GM23338 (cell line): Measurements from ENCODE around the gene HSFX1. TPM values are rescaled to one million over a fixed set of nuclear protein-coding genes. Genes with fewer than 3 reads are reported as not detected.
A peak's percentile ranks its signal among the peaks of the same experiment; 100 is the strongest.

Source experiments
- ATAC-seq: fragments of 200-7000 bp; cut with Tn5 transposase; 3 replicates; pipeline ENCODE4 v1.9.1; 2020
- DNase-seq: peaks from one replicate; pipeline ENCODE4 v3.0.0-alpha.2; 2015; ENCODE audit warnings: low spot score
- H2AFZ ChIP-seq: fragments of 200-600 bp; sonication (generic); 2 replicates; pipeline ENCODE4 v1.8.0; 2016; ENCODE audit warnings: antibody characterized with exemption, mild to moderate bottlenecking, moderate library complexity
- H3F3A ChIP-seq: fragments of 200-600 bp; sonication (generic); replicated peaks from 2 replicates; pipeline ENCODE4 v1.8.0; 2017; ENCODE audit warnings: antibody characterized with exemption, mixed run types, low read depth
- H3K27ac ChIP-seq: fragments of 200-600 bp; sonication (generic); 2 replicates; pipeline ENCODE4 v1.6.1; 2016; ENCODE audit warnings: low read depth
- H3K27me3 ChIP-seq: fragments of 200-600 bp; sonication (generic); 2 replicates; pipeline ENCODE4 v1.8.0; 2016; ENCODE audit warnings: mild to moderate bottlenecking, mixed run types, moderate library complexity; ENCODE audit not compliant: insufficient read depth
- H3K36me3 ChIP-seq: fragments of 200-600 bp; sonication (generic); 2 replicates; pipeline ENCODE4 v1.8.0; 2016; ENCODE audit warnings: mild to moderate bottlenecking; ENCODE audit not compliant: insufficient read depth
- H3K4me1 ChIP-seq: fragments of 200-600 bp; sonication (generic); 2 replicates; pipeline ENCODE4 v1.8.0; 2016; ENCODE audit warnings: mild to moderate bottlenecking, moderate library complexity; ENCODE audit not compliant: insufficient read depth
- H3K4me2 ChIP-seq: fragments of 200-600 bp; sonication (generic); 2 replicates; pipeline ENCODE4 v1.7.1; 2017; ENCODE audit warnings: mixed run types
- H3K4me3 ChIP-seq: fragments of 200-600 bp; sonication (generic); 2 replicates; pipeline ENCODE4 v1.6.1; 2016; ENCODE audit warnings: mixed run types
- H3K79me2 ChIP-seq: fragments of 200-600 bp; sonication (generic); replicated peaks from 2 replicates; pipeline ENCODE4 v1.8.0; 2017; ENCODE audit warnings: mild to moderate bottlenecking; ENCODE audit not compliant: insufficient read depth
- H3K9me2 ChIP-seq: fragments of 200-600 bp; sonication (generic); 2 replicates; pipeline ENCODE4 v1.8.0; 2017; ENCODE audit not compliant: insufficient read depth
- H4K20me1 ChIP-seq: fragments of 200-600 bp; sonication (generic); replicated peaks from 2 replicates; pipeline ENCODE4 v1.8.0; 2017; ENCODE audit warnings: mild to moderate bottlenecking; ENCODE audit not compliant: insufficient read depth
- H3K27ac Mint-ChIP-seq: 2 replicates; pipeline ENCODE4 v1.8.0; 2020; ENCODE audit warnings: inconsistent platforms, mild to moderate bottlenecking, moderate library complexity, mixed read lengths
- H3K27me3 Mint-ChIP-seq: 3 replicates; pipeline ENCODE4 v1.8.0; 2022; ENCODE audit warnings: low read depth, mild to moderate bottlenecking, moderate library complexity, mixed read lengths, inconsistent platforms; ENCODE audit not compliant: insufficient read depth, poor library complexity
- H3K36me3 Mint-ChIP-seq: 3 replicates; pipeline ENCODE4 v1.8.0; 2021; ENCODE audit warnings: low read depth, mild to moderate bottlenecking, inconsistent platforms, moderate library complexity, mixed read lengths
- H3K4me1 Mint-ChIP-seq: 3 replicates; pipeline ENCODE4 v1.8.0; 2020; ENCODE audit warnings: mild to moderate bottlenecking, inconsistent platforms, mixed read lengths
- H3K4me3 Mint-ChIP-seq: 3 replicates; pipeline ENCODE4 v1.8.0; 2021; ENCODE audit warnings: moderate library complexity, mild to moderate bottlenecking, inconsistent platforms, mixed read lengths
- H3K9me3 Mint-ChIP-seq: 3 replicates; pipeline ENCODE4 v1.8.0; 2020; ENCODE audit warnings: moderate library complexity, mild to moderate bottlenecking, inconsistent platforms, mixed read lengths
- CREB1 ChIP-seq: fragments of 250-450 bp; sonication (Bioruptor Pico); IDR thresholded peaks from 2 replicates; pipeline ENCODE4 v1.5.0; 2020; ENCODE audit warnings: low read depth, mild to moderate bottlenecking, moderate library complexity
- EZH2 ChIP-seq: fragments of 200-600 bp; sonication (generic); IDR thresholded peaks from one replicate; pipeline ENCODE4 v1.8.0; 2017; ENCODE audit warnings: antibody characterized with exemption, mild to moderate bottlenecking, low read depth; ENCODE audit not compliant: unreplicated experiment
- EZH2phosphoT487 ChIP-seq: fragments of 200-600 bp; sonication (generic); IDR thresholded peaks from one replicate; pipeline ENCODE4 v1.8.1; 2018; ENCODE audit warnings: antibody characterized with exemption; ENCODE audit not compliant: unreplicated experiment
- JUNB ChIP-seq: IDR thresholded peaks from one replicate; pipeline ENCODE4 v1.6.1; 2016; ENCODE audit warnings: antibody characterized with exemption; ENCODE audit not compliant: unreplicated experiment
- NANOG ChIP-seq: IDR thresholded peaks from 2 replicates; pipeline ENCODE4 v1.6.1; 2016; ENCODE audit warnings: antibody characterized with exemption, borderline replicate concordance
- POLR2AphosphoS5 ChIP-seq: IDR thresholded peaks from 2 replicates; pipeline ENCODE4 v1.6.1; 2016; ENCODE audit warnings: antibody characterized with exemption, low read depth
- REST ChIP-seq: IDR thresholded peaks from one replicate; pipeline ENCODE4 v1.6.1; 2018; ENCODE audit warnings: antibody characterized with exemption; ENCODE audit not compliant: unreplicated experiment
- STAT1 ChIP-seq: IDR thresholded peaks from one replicate; pipeline ENCODE4 v1.6.1; 2016; ENCODE audit warnings: antibody characterized with exemption; ENCODE audit not compliant: unreplicated experiment
- ZNF114 ChIP-seq: fragments of 250-450 bp; sonication (Bioruptor Pico); IDR thresholded peaks from 2 replicates; pipeline ENCODE4 v1.5.0; 2020; ENCODE audit warnings: mild to moderate bottlenecking, moderate library complexity
- ZNF462 ChIP-seq: fragments of 250-450 bp; sonication (Bioruptor Pico); IDR thresholded peaks from 2 replicates; pipeline ENCODE4 v1.5.0; 2020; ENCODE audit warnings: mild to moderate bottlenecking, moderate library complexity
- polyA plus RNA-seq: library from polyadenylated mRNA; unstranded; fragments of >200 nt; fragmentation: Nextera tagmentation; extraction: Ambion mirVana; gene quantifications from 2 replicates; pipeline ENCODE4 v1.2.1, GENCODE V29; 2016
- total RNA-seq: library from RNA; depleted of rRNA; stranded (reverse); fragments of >200 nt; shearing (Covaris generic); gene quantifications from 2 replicates; pipeline ENCODE4 v1.2.3, GENCODE V29; 2014
- TF ChIP-seq, protein P1 (sequence below): IDR thresholded peaks from 2 replicates; pipeline ENCODE4 v1.6.1; 2016; ENCODE audit warnings: antibody characterized with exemption
- TF ChIP-seq, protein P2 (sequence below), 2 experiments: fragments of 200-600 bp in 1 of 2; sonication (generic) in 1 of 2; conservative IDR thresholded peaks; 2 replicates each; pipeline versions ENCODE4 v1.5.1 to v1.6.1; 2016 to 2017; ENCODE audit warnings: antibody characterized with exemption in 2 of 2, low read depth in 2 of 2, mild to moderate bottlenecking in 2 of 2, moderate library complexity in 1 of 2

Gene HSFX1
- total and polyA plus RNA-seq, 2 experiments from 2014 or later: 0.56 TPM; not detected in 1

- TF ChIP-seq ZNF462 (CRISPR knock-in tag) (no peak), NANOG (no peak), CREB1 (CRISPR knock-in tag) (no peak), STAT1 (no peak)
These were observed 34.0 kb downstream of the HSFX1 start (continued) for GRCh38 chrX:149807747-149808458.

- H3K27me3 Mint-ChIP-seq: peaks cover 2% of the 10 kb centered on the region
- H3K27me3 ChIP-seq: no peaks in the 10 kb centered on the region
- H3K4me3 ChIP-seq: no peak overlapping the region
- no peak overlapping the region for H3K27ac Mint-ChIP-seq
- H3K27ac ChIP-seq: no peak overlapping the region
- no peaks in the 10 kb centered on the region for H3K79me2 ChIP-seq
- DNase-seq (no peak), ATAC-seq (no peak)
- peaks cover 10% of the 10 kb centered on the region; the same call in 2 of the 3 replicates for H3K9me3 Mint-ChIP-seq
- no peaks in the 10 kb centered on the region for H3K36me3 ChIP-seq
- no peaks in the 10 kb centered on the region for H3K4me1 ChIP-seq
- H3K4me2 ChIP-seq: no peak overlapping the region
- no peak overlapping the region for H3K4me3 Mint-ChIP-seq
- H3F3A ChIP-seq: no peaks in the 10 kb centered on the region
- 0 out of 2 replicates have a peak overlapping the region, but pooled peaks have one; percentile 38 for H2AFZ ChIP-seq
- H3K4me1 Mint-ChIP-seq: no peaks in the 10 kb centered on the region
- peaks cover 2% of the 10 kb centered on the region; the same call in 1 of the 3 replicates for H3K36me3 Mint-ChIP-seq
- no peaks in the 10 kb centered on the region for H4K20me1 ChIP-seq
- no peaks in the 10 kb centered on the region for H3K9me2 ChIP-seq
- TF ChIP-seq NANOG (no peak), POLR2AphosphoS5 (no peak), REST (no peak), JUNB (no peak), EZH2phosphoT487 (no peak), STAT1 (no peak), EZH2 (no peak), CREB1 (CRISPR knock-in tag) (no peak), ZNF114 (CRISPR knock-in tag) (no peak)
- TF ChIP-seq, protein P1, sequence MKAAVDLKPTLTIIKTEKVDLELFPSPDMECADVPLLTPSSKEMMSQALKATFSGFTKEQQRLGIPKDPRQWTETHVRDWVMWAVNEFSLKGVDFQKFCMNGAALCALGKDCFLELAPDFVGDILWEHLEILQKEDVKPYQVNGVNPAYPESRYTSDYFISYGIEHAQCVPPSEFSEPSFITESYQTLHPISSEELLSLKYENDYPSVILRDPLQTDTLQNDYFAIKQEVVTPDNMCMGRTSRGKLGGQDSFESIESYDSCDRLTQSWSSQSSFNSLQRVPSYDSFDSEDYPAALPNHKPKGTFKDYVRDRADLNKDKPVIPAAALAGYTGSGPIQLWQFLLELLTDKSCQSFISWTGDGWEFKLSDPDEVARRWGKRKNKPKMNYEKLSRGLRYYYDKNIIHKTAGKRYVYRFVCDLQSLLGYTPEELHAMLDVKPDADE: no peak
- TF ChIP-seq, protein P2, sequence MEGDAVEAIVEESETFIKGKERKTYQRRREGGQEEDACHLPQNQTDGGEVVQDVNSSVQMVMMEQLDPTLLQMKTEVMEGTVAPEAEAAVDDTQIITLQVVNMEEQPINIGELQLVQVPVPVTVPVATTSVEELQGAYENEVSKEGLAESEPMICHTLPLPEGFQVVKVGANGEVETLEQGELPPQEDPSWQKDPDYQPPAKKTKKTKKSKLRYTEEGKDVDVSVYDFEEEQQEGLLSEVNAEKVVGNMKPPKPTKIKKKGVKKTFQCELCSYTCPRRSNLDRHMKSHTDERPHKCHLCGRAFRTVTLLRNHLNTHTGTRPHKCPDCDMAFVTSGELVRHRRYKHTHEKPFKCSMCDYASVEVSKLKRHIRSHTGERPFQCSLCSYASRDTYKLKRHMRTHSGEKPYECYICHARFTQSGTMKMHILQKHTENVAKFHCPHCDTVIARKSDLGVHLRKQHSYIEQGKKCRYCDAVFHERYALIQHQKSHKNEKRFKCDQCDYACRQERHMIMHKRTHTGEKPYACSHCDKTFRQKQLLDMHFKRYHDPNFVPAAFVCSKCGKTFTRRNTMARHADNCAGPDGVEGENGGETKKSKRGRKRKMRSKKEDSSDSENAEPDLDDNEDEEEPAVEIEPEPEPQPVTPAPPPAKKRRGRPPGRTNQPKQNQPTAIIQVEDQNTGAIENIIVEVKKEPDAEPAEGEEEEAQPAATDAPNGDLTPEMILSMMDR (conservative IDR thresholded peaks at IDR 0.05; ENCODE audit: low read depth in 2 of 2): no peak
These were observed 44.8 kb downstream of the HSFX1 start for GRCh38 chrX:149818652-149819051.
